COLO829 (cell line): Measurements from ENCODE around the gene BRINP3.

ENCODE experiments used
- DNase-seq: peaks from one replicate; pipeline ENCODE4 v3.0.0; 2012; ENCODE audit warnings: low spot score

BRINP3 gene

DNA sequence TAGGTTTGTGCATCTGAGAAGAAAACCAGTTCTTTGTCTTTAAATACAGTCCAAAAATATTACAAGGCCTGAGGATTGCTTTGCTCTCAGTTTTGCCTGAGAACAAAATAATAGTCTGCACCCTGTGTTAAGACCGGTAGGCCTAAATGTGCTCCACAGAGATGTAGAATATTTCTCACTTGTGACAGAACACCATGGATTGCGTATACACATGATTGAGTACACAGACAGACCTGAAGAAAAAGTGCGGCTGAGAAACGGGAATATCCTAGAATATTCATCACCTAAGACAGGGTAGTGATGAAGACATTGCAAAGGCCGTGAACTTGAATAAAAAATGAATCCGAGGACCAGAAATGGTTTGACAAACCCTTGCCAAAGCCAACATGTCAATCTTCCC is 155.4 kb downstream of the BRINP3 start:
- no peak for DNase-seq

DNA sequence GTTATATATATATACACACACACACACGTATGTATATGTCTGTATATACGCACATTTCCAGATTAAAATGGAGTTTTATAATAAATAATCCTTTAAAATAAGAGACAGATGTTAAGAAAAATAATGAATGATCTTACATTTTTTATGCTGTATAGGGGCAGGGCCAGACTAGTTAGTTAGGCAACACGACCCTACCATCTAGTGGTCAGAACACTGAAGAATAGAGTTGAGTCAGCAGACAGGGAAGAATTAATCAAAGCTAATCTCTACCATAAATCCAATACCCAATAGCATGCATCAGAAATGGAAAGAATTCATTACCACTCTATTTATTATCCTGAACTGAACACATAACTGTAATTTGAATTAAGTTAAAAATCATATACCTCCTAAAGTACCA is 156.7 kb downstream of the BRINP3 start:
- DNase-seq = peak; percentile 20

DNA sequence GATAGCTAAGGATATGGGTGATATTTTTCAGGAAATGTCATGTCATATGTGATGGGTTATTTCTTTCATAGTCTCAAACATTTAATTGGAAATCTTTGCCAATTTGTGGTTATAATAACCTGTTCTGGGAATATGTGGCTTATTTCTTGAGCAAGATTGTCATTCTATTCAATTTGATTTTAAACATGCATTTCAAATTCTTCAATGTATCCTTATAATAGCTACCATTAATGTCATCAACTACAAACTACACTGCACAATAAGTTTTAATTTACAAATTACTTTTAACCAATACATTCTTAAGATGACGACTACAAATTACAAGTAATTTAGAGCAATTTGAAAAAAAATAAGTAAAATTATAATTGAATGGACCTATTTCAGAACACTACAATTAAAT is 164.9 kb downstream of the BRINP3 start:
- no peak for DNase-seq

DNA sequence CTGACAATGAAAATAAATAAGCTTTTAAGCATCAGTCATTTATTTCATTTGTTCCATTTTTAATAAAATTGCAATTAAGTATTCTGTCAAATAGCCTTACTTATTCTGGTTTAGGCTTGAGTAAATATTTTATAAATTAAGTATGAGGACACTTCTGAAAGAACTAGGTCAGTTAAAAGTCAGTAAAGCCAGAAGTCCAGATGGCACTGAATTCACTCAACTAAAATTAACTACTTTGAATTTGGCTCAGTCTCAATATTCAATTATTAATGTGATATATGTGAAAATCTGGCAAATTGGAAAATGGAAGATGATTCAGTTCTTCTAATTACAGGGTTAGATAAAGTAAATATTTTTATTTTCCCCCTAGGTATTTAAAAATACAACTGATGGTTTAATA is 174.2 kb downstream of the BRINP3 start:
- DNase-seq = no peak

DNA sequence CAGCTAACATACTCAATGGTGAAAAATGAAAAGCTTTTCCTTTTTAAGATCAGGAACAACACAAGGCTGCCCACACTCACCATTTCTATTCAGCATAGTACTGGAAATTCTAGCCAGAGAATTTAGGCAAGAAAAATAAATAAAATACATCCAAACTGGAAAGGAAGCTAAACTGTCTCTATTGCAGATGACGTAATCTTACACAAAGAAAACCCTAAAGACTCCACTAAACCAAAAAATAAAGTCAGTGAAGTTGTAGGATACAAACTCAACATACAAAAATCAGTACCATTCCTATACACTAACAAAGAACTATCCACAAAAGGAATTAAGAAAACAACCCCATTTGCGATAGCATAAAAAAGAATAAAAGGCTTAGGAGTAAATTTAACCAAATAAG is 181.2 kb downstream of the BRINP3 start:
- DNase-seq = no peak

DNA sequence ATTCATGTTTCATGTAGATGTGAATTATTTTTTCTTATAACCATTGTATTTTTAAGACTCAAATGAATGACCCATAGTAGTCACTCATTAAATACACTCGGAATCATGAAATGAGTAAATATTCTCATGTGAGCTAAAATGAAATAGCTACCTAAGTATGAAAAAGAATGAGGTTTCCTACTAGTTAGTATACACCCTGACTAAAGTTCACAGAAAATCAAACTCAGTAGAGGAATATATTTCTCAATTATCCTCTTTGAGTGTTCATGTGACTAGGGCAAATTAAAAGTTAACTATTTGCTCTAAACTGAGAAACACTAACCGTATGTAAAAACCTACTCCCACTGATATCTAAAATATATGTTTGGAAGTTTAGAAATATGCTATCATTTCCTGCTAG is 187.8 kb downstream of the BRINP3 start:
- no peak for DNase-seq

DNA sequence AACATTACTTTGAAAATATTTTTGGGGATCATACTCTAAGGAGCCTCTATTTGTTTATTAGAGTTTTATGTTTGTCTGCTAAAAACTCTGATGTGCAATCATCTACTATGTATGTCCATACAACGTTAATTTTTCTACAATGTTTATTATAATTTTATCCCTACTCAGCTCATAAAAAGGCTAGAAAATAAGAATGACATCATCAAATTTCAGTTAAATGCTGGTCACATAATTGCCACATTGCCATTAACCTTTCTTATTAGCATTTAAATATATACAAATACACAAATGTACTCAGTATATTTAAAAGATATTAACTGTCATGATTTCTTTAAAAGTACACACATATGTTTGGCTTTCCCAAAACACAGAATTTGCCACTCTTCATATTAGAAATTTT is 191.6 kb downstream of the BRINP3 start:
- DNase-seq = no peak

DNA sequence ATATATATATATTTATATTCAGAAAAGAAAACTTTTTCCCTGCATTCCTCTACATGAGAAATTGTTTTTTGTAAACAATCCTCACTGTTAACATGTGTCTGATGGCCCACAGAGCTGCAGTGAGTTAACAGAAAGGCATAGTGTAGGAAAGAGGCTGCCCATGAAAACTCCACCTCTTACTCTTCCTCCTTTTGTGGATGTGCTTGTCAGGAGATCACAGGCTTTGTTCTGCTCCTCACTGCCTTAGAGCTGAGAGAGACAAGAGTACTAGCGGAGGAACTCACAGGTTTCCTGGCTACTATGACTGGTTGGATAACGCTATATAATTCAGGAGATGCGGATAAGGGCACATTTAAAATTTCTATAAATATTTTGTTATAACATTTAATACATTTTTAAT is 200.6 kb downstream of the BRINP3 start:
- DNase-seq = no peak

DNA sequence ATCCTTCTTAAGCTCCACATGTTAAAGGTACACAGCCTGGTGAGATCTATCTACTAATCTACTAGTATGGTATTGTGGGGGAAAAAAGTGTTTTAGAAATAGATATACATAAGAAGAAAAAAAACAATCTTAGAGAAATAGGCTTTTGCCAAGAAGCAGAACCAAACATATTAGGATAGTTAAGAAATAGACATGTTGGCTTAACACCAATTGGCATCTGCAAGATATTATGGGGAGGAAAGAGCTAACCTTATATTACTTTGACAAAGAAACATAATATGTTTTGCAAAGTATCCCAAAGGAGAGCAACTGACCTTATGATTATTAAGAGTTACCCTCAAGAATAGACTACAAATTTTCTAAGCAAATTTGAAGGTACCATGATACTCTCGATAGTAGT is 202.9 kb downstream of the BRINP3 start:
- no peak for DNase-seq

DNA sequence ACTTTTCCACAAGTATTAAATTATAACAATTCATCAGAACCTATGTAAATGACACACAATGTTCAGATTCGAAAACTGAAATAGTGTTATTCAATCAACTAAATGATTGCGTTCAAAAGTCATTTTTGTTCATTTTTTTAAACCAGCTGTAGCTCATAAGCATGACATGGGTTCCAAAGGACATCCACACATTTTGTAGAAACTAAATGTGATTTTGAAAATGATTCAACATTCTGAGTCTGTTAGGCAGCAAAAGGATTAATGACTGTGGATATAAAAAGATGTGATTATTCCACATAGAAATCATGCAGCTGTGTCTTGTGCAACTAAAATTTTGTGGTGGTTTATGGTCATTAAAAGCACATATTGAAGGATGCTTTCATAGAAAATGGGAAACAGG is 204.5 kb downstream of the BRINP3 start:
- no peak for DNase-seq

DNA sequence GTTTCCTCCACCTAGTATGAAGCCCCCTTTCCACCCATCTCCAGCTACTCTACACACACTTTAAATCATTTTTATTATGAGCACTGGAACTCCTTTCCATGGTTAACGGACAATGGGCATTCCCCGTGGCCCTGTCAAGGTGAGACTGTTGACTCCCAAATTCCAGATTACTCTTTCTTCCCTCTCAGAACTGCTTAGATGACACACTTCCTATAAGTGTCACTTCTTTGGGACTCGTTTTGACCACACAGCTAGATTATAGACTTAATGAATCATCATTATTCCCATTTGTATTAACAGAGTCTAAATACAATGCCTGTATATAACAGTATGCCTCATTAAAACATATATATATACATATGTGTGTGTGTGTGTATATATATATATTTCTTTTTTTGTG is 215.1 kb downstream of the BRINP3 start:
- DNase-seq = no peak

DNA sequence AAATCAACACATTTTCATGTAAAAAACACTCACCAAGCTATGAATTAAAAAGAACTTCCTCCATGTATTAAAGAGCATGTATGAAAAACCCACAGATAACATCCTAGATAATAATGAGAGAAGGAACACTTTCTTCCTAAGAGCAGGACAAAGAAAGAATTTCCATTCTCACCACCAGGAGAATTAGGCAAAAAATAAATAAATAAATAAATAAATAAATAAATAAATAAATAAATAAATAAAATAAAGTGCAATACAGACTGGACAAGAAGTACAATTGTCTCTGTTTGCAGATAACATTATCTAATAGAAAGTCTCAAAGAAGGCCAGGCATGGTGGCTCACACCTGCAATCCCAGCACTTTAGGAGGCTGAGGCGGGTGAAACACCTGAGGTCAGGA is 218.2 kb downstream of the BRINP3 start:
- no peak for DNase-seq

DNA sequence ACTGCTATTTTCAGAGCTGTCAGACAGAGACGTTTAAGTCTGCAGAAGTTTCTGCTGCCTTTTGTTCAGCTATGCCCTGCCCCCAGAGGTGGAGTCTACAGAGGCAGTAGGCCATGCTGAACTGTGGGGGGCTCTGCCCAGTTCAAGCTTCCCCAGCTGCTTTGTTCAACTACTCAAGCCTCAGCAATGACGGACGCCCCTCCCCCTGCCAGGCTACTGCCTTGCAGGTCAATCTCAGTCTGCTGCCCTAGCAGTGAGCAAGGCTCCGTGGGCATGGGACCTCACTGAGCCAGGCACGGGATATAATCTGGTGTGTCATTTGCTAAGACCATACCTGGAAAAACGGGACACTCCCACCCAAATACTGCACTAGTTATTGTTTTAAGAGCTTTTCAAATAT is 219.7 kb downstream of the BRINP3 start:
- DNase-seq = no peak

DNA sequence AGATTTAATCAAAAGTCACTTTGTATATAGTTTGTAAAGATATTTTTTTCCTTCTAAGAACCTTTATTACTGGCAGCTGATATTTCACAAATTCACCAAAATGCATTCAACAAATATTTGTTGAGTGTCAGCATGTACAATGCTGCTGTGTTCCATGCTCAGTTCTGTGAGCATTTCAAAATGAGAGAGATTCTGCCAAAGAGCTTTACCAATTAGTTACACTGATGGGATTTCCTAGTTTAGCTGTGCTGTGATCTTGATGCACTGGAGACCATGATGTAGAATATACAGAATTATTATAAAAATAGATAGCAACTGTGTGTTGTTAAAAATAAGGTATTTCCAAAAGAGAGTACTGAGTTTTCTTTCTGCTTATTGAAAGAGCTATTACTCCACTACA is 225.6 kb downstream of the BRINP3 start:
- no peak for DNase-seq

DNA sequence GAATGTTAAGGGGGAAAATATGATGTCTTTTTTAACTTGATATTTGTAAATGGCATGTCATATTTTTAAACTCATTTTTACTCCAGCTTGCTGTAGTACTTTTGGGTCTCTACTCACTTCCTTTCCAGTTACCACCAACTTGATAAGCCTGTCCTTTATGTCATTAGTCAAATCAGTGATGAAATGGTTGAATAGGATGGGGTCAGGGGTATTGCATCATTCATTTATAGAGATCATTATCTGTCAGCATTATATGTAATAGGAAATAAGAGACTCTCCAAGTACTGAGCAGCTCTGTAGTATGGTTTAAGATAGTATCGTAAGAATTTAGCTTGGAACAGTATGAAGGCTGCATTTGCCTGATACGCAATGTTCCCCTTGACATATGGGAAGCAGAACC is 227.3 kb downstream of the BRINP3 start:
- DNase-seq = no peak

DNA sequence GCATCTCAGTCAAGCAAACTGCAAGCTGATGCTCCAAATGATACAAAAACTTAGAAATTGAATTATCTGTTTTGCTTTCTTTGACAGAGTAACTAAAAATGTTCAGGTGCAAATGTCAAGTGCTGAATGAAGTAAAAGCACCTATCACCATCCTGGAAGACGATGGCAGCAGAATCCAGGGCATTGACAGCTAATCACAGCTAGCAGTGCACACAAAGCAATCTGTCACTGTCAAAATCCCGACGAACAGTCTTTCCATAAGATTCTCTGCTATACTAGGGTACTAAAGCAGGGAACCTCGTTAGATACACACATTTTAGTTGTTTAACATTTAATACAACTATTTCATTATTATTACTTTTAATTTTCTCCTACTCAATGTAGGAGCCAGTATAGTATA is 233.3 kb downstream of the BRINP3 start:
- no peak for DNase-seq

DNA sequence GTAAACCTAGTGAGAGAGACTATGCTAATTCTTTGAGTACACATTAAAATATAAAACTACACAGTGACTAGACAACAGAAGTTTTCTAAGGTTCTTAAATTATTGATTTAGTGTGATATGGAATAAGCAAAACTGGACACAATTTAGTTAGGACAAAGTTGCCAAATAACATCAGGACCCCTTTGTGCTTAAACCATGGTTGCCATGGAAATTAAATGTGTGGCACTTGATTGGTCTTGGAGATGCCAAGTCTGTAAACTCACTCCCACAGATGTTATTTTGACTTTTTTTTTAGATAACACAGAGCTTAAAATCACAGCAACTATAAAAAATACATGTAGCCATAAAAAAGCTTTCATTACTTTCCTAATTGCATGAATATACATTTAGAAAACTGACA is 234.6 kb downstream of the BRINP3 start:
- no peak for DNase-seq

DNA sequence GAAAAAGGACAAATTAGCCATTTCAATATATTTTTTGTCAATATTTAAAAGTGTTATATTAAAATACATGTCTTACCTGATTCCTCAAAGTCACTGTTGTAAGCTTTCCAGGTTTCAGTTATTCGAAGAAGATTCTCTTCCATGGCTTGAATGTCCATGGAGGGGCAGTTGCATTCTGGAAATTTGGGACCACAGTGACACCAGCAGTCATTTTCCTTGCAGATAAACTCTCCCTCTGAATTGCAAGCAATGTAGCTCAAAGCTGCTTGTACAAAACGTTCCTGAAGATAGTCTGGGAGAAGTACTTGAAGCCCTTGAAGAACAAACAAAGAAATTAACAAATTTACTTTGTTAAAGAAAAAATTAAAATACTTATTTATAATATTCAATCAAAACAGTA is 251.7 kb downstream of the BRINP3 start:
- no peak for DNase-seq

DNA sequence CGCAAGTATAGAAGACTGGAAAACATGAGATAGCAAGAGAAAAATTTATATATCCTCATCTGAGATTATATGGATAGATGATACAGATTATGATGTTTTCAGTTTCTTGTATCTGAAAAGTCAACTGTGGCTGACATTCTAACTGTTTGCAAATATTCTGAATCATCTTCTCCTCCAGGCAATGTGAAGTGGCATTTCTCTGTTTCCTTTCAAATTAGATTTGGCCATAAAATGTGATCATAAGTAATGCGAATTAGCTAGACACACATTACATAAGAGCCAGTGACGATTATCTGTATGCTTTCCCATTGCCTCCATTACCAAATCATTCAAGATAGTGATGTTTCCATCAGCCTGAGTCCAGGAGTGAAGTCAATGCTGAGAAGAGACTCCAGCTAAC is 265.2 kb downstream of the BRINP3 start:
- no peak for DNase-seq

DNA sequence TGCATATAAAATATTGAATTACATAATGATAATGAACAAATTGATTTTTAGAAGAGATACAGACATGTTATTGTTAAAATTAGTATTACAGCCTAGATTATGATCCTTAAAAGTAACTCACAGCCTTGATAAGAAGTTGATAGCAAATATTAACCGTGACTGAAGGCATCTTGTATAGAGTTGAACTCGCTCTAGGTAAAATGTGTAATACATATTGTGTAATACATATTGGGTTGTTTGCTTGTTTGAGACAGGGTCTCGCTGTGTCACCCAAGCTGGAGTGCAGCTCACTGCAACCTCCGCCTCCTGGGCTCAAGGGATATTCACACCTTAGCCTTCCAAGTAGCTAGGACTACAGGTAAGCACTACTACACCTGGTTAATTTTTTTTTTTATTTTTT is 269.9 kb downstream of the BRINP3 start:
- no peak for DNase-seq

DNA sequence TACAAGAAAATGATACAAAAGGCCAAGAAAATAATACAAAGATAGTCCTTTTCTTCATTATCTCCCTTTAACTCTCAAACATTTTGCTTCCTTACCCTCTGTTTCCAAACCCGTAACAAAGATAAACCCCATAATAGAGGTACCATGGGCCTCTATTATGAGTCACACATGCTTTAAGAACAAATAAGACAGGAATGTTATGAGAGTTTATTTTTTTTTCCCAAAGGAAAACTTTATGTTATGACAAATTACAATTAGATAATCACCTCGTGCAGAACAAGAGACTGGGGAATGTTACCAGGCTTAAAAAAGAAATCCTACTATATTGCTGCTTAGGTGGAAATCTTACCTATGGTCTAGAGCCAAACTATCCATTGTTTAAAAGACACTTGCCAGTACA is 272.0 kb downstream of the BRINP3 start:
- DNase-seq = no peak

DNA sequence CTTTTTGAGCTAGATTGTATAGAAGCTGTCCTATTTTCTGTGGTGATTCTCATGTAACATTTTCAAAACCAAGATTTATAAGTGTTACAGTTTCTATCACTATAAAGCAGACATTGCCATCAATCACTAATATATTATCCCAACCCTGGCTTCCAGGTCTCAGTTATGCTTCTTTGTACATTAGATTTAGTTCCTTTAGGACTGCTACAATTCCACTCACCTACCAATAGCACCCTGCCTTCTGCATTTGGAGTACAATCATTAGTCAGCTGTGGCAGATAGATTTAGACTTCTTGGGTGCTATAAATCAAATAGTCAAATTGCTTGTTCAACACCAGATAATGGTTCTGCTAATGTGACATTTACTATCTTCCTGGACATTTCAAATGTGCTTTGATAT is 281.6 kb downstream of the BRINP3 start:
- DNase-seq = no peak

DNA sequence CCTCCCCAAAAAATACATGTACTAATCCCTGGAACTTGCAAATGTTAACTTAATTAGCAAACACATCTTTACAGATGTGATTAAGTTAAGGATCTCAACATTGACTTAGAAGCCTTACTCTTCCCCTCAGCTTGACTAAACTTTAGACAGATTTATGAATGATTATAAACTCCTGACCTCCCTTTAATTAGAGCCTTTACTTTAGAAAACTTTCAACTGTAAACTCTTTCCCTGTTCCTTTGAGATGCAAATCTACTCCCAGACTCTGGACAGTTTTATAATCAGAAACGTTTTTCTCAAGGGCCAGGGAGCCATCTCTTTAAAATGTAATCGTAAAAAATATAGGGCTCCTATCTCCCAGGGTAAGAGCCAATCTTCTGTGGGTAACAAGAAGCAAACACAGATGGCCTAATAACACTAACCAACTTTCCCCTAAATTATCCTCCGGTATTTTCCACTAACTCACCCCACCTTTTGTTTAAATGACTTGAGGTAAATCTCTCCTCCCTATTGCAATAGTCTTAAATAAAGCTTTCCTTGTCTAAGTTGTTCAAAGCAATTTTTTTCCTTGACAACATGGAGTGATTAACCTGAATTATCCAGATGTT is 284.1 kb downstream of the BRINP3 start:
- no peak for DNase-seq

DNA sequence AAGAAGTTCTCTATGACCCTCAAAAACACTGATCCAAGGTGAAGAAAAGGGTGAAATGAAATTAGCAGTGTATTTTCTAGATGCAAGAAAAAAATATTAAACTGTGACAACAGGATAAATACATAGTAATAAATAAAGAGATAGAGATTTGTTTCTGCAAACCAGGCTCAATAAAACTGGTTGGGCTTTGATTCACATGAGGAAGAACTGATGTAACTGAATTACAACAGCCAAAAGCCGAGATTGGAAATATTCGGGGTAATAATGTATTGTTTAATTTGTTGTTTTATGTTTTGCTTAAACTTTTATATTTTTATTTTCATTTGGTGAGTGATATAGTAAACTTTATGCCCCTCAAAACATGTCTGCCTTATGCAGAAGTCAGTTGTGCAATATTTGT is 285.0 kb downstream of the BRINP3 start:
- DNase-seq = no peak

DNA sequence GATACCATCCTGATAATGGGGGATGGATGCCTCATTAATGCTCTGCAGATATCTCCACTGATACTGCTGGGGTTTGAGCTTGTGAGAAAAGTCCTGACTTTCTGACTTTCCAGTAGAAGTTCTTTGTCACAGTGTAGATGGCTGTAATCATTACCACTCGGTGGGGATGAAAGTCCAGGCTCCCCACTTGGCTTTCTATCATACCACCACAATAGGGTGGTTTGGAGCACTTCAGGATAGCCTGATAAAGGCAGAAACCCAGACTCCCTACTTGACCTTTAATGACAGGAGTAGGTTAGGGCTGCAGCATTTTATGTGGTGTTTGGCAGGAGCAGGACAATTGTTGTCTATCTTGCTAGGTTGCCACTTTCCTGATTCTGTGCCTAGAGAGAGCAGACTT is 294.1 kb downstream of the BRINP3 start:
- no peak for DNase-seq
